OCI-LY1 (cell line): ENCODE results near the gene PLAGL2.

Experiments
- H2AFZ ChIP-seq: fragments of 200-600 bp; sonication (generic), shearing (Covaris generic); 2 replicates; pipeline ENCODE4 v1.6.0; 2014; ENCODE audit warnings: antibody characterized with exemption, mild to moderate bottlenecking, low read length
- H3F3A ChIP-seq: fragments of 200-600 bp; sonication (generic), shearing (Covaris generic); 2 replicates; pipeline ENCODE4 v1.6.0; 2014; ENCODE audit warnings: mild to moderate bottlenecking, antibody characterized with exemption, low read length, moderate library complexity; ENCODE audit not compliant: insufficient read depth
- H3K27ac ChIP-seq: fragments of 200-600 bp; sonication (generic); 2 replicates; pipeline ENCODE4 v1.5.1; 2014; ENCODE audit warnings: low read length, mixed run types, mild to moderate bottlenecking, low read depth; ENCODE audit not compliant: poor library complexity, severe bottlenecking
- H3K27me3 ChIP-seq: fragments of 200-600 bp; sonication (generic); 2 replicates; pipeline ENCODE4 v1.6.0; 2014; ENCODE audit warnings: antibody characterized with exemption, mild to moderate bottlenecking, low read length, moderate library complexity; ENCODE audit not compliant: insufficient read depth
- H3K36me3 ChIP-seq: fragments of 200-600 bp; sonication (generic); 2 replicates; pipeline ENCODE4 v1.6.1; 2014; ENCODE audit warnings: mild to moderate bottlenecking, antibody characterized with exemption, low read length, moderate library complexity, mixed read lengths; ENCODE audit not compliant: insufficient read depth
- H3K4me1 ChIP-seq: fragments of 200-600 bp; sonication (generic); 2 replicates; pipeline ENCODE4 v1.5.1; 2014; ENCODE audit warnings: mild to moderate bottlenecking, low read length, moderate library complexity; ENCODE audit not compliant: insufficient read depth, severe bottlenecking
- H3K4me2 ChIP-seq: fragments of 200-600 bp; sonication (generic), shearing (Covaris generic); 2 replicates; pipeline ENCODE4 v1.6.1; 2014; ENCODE audit warnings: low read length
- H3K4me3 ChIP-seq: fragments of 200-600 bp; sonication (generic); 2 replicates; pipeline ENCODE4 v1.5.1; 2014; ENCODE audit warnings: low read length, low read depth, mild to moderate bottlenecking, mixed read lengths; ENCODE audit not compliant: poor library complexity, severe bottlenecking
- H3K79me2 ChIP-seq: fragments of 200-600 bp; shearing (Covaris generic); 2 replicates; pipeline ENCODE4 v1.6.1; 2016; ENCODE audit warnings: mixed run types, low read length, mixed read lengths; ENCODE audit not compliant: insufficient read depth
- H3K9ac ChIP-seq: fragments of 200-600 bp; sonication (generic), shearing (Covaris generic); 2 replicates; pipeline ENCODE4 v1.6.1; 2014; ENCODE audit warnings: mild to moderate bottlenecking, low read length, mixed read lengths
- H3K9me2 ChIP-seq: fragments of 200-600 bp; sonication (generic), shearing (Covaris generic); 2 replicates; pipeline ENCODE4 v1.6.1; 2014; ENCODE audit warnings: low read depth, mild to moderate bottlenecking, low read length, mixed read lengths
- H3K9me3 ChIP-seq: fragments of 200-600 bp; shearing (Covaris generic); 2 replicates; pipeline ENCODE4 v1.6.1; 2014; ENCODE audit warnings: low read length, mixed read lengths
- H4K20me1 ChIP-seq: fragments of 200-600 bp; sonication (generic), shearing (Covaris generic); 2 replicates; pipeline ENCODE4 v1.6.0; 2016; ENCODE audit warnings: mild to moderate bottlenecking, low read length; ENCODE audit not compliant: insufficient read depth
- CTCF ChIP-seq: fragments of 200-600 bp; sonication (generic), shearing (Covaris generic); IDR thresholded peaks from 2 replicates; pipeline ENCODE4 v1.5.1; 2017; ENCODE audit warnings: mild to moderate bottlenecking, antibody characterized with exemption, low read length, moderate library complexity, mixed read lengths
- EZH2 ChIP-seq: fragments of 200-600 bp; sonication (generic), shearing (Covaris generic); IDR thresholded peaks from 2 replicates; pipeline ENCODE4 v1.8.0; 2017; ENCODE audit warnings: borderline replicate concordance, mixed run types, mild to moderate bottlenecking, antibody characterized with exemption, low read length, moderate library complexity, mixed read lengths

PLAGL2 gene

GRCh38 chr20:32227744-32228688 lies 20.5 kb upstream of the PLAGL2 start:
- Histone ChIP-seq H3F3A (no peaks in the 10 kb centered on the region), H3K79me2 (no peaks in the 10 kb centered on the region), H3K4me3 (no peak overlapping the region), H3K9me3 (no peaks in the 10 kb centered on the region), H3K4me1 (peaks cover 11% of the 10 kb centered on the region), H3K9me2 (no peaks in the 10 kb centered on the region), H3K4me2 (no peak overlapping the region), H4K20me1 (no peaks in the 10 kb centered on the region), H3K9ac (no peak overlapping the region), H3K36me3 (peaks cover 81% of the 10 kb centered on the region), H2AFZ (no peak overlapping the region), H3K27ac (no peak overlapping the region), H3K27me3 (no peaks in the 10 kb centered on the region)
- TF ChIP-seq EZH2 (no peak), CTCF (no peak)

GRCh38 chr20:32227306-32227705 lies 19.8 kb upstream of the PLAGL2 start:
- no peak for TF ChIP-seq EZH2
- no peak for TF ChIP-seq CTCF
- Histone ChIP-seq H3K4me3 (no peak overlapping the region), H3K9me2 (no peaks in the 10 kb centered on the region), H3K9ac (no peak overlapping the region), H3K27me3 (no peaks in the 10 kb centered on the region), H3K36me3 (peaks cover 81% of the 10 kb centered on the region), H3K79me2 (no peaks in the 10 kb centered on the region), H3K27ac (no peak overlapping the region), H3F3A (no peaks in the 10 kb centered on the region), H2AFZ (no peak overlapping the region), H4K20me1 (no peaks in the 10 kb centered on the region), H3K4me1 (peaks cover 10% of the 10 kb centered on the region), H3K9me3 (no peaks in the 10 kb centered on the region), H3K4me2 (no peak overlapping the region)

- no peak overlapping the region for H3K9ac ChIP-seq
- H3F3A ChIP-seq = no peaks in the 10 kb centered on the region
- peaks cover 1% of the 10 kb centered on the region for H3K4me1 ChIP-seq
- H3K4me3 ChIP-seq = no peak overlapping the region
- H3K9me3 ChIP-seq = no peaks in the 10 kb centered on the region
- no peaks in the 10 kb centered on the region for H3K79me2 ChIP-seq
- H4K20me1 ChIP-seq = no peaks in the 10 kb centered on the region
- H3K27ac ChIP-seq = no peak overlapping the region
- H3K4me2 ChIP-seq = no peak overlapping the region
- H2AFZ ChIP-seq = no peak overlapping the region
- no peaks in the 10 kb centered on the region for H3K27me3 ChIP-seq
- no peak for TF ChIP-seq EZH2
- no peak for TF ChIP-seq CTCF
- H3K36me3 ChIP-seq = peaks cover 81% of the 10 kb centered on the region
- H3K9me2 ChIP-seq = no peaks in the 10 kb centered on the region
Observed at GRCh38 chr20:32226391-32226790, 18.8 kb upstream of the PLAGL2 start.
